Left ventricle myocardium inferior (tissue), 1 donor: ENCODE data around the gene ATP5PO. TPM values are rescaled to one million over a fixed set of nuclear protein-coding genes. Genes with fewer than 3 reads are reported as not detected.

ENCODE experiments used
- DNase-seq: peaks from one replicate; pipeline ENCODE4 v3.0.0-alpha.2; 2020
- H3K27ac ChIP-seq: fragments of 200-600 bp; replicated peaks from 2 replicates; pipeline ENCODE4 v1.8.0; 2021
- H3K27me3 ChIP-seq: fragments of 200-600 bp; 2 replicates; pipeline ENCODE4 v1.8.0; 2021; ENCODE audit warnings: low read depth
- H3K36me3 ChIP-seq: fragments of 200-600 bp; 2 replicates; pipeline ENCODE4 v1.8.0; 2021
- H3K4me1 ChIP-seq: fragments of 200-600 bp; 2 replicates; pipeline ENCODE4 v1.8.0; 2021
- H3K4me3 ChIP-seq: fragments of 200-600 bp; 2 replicates; pipeline ENCODE4 v1.8.0; 2021; ENCODE audit warnings: mild to moderate bottlenecking, moderate library complexity
- H3K9me3 ChIP-seq: fragments of 200-600 bp; replicated peaks from 2 replicates; pipeline ENCODE4 v1.8.0; 2021
- intact Hi-C: fragments of 100-400 bp; cut with micrococcal nuclease; formaldehyde crosslinking; loops from one replicate; pipeline ENCODE4 v1.11.0; 2022
- total RNA-seq: library from RNA; stranded (reverse); fragmentation: NEBNext Ultra II Directional; extraction: Animal tissue kit (Norgen Biotek cat#: 25700); gene quantifications from one replicate; pipeline ENCODE4 v1.2.1, GENCODE V29; 2021
- TF ChIP-seq, protein P1 (sequence below): fragments of 200-600 bp; IDR thresholded peaks from 2 replicates; pipeline ENCODE4 v1.8.0; 2021; ENCODE audit warnings: antibody characterized with exemption, mild to moderate bottlenecking, borderline replicate concordance
- donor health status: DM: no; HTN: yes; CAD: no; lungs with severe emphysema.

ATP5PO gene
- total RNA-seq, 1 donor from 2014 or later = 780 TPM

DNA sequence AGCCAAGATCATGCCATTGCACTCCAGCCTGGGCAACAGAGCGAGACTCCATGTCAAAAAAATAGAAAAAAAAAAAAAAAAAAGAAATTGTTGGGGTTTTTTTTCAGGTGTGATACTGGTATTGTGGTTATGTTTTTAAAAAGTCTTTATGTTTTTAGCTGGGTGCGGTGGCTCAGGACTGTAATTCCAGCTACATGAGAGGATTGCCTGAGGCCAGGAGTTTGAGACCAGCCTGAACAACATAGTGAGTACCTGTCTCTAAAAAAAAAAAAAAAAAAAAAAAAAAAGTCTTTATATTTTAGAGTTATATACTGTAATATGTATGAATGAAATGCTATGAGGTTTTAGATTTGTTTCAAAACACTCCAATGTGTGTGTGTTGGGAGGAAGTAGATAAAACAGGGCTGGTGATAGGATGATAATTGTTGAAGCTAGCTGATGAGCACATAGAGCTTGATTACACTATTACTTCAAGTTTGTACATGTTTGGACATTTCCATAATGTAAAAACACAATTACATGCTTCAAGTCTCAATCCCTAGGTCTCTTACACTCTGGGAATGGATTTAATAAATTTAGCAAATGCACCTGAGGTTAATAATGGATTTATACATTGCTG lies 30.2 kb upstream of the ATP5PO start:
- Histone ChIP-seq H3K27ac (no peak overlapping the region), H3K9me3 (peaks cover 8% of the 10 kb centered on the region), H3K4me3 (no peak overlapping the region), H3K27me3 (no peaks in the 10 kb centered on the region), H3K4me1 (peaks cover 16% of the 10 kb centered on the region), H3K36me3 (no peaks in the 10 kb centered on the region)
- TF ChIP-seq, protein P1, sequence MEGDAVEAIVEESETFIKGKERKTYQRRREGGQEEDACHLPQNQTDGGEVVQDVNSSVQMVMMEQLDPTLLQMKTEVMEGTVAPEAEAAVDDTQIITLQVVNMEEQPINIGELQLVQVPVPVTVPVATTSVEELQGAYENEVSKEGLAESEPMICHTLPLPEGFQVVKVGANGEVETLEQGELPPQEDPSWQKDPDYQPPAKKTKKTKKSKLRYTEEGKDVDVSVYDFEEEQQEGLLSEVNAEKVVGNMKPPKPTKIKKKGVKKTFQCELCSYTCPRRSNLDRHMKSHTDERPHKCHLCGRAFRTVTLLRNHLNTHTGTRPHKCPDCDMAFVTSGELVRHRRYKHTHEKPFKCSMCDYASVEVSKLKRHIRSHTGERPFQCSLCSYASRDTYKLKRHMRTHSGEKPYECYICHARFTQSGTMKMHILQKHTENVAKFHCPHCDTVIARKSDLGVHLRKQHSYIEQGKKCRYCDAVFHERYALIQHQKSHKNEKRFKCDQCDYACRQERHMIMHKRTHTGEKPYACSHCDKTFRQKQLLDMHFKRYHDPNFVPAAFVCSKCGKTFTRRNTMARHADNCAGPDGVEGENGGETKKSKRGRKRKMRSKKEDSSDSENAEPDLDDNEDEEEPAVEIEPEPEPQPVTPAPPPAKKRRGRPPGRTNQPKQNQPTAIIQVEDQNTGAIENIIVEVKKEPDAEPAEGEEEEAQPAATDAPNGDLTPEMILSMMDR = no peak
- intact Hi-C loops = no loop called here
- no peak for DNase-seq

GRCh38 chr21:33944185-33944763 lies 28.7 kb upstream of the ATP5PO start:
- Histone ChIP-seq H3K27ac (no peak overlapping the region), H3K36me3 (no peaks in the 10 kb centered on the region), H3K4me1 (peaks cover 16% of the 10 kb centered on the region), H3K27me3 (no peaks in the 10 kb centered on the region), H3K4me3 (no peak overlapping the region), H3K9me3 (peaks cover 8% of the 10 kb centered on the region)
- DNase-seq = no peak
- intact Hi-C loops = no loop called here
- TF ChIP-seq, protein P1 = no peak

GRCh38 chr21:33943293-33943692 lies 27.7 kb upstream of the ATP5PO start:
- Histone ChIP-seq H3K36me3 (no peaks in the 10 kb centered on the region), H3K4me3 (no peak overlapping the region), H3K4me1 (peaks cover 11% of the 10 kb centered on the region), H3K27me3 (no peaks in the 10 kb centered on the region), H3K9me3 (peaks cover 8% of the 10 kb centered on the region), H3K27ac (no peak overlapping the region)
- DNase-seq = no peak
- TF ChIP-seq, protein P1 = no peak
- intact Hi-C loops = no loop called here

- H3K9me3 ChIP-seq = peaks cover 8% of the 10 kb centered on the region
- H3K4me3 ChIP-seq = no peak overlapping the region
- H3K36me3 ChIP-seq = no peaks in the 10 kb centered on the region
- no peak overlapping the region for H3K27ac ChIP-seq
- TF ChIP-seq, protein P1 = no peak
- DNase-seq = no peak
- intact Hi-C loops = no loop called here
- H3K4me1 ChIP-seq = peaks cover 2% of the 10 kb centered on the region
- H3K27me3 ChIP-seq = no peaks in the 10 kb centered on the region
Measured at GRCh38 chr21:33942426-33942825, 26.8 kb upstream of the ATP5PO start.

GRCh38 chr21:33940881-33941245 lies 25.3 kb upstream of the ATP5PO start:
- TF ChIP-seq, protein P1 = no peak
- intact Hi-C loops = no loop called here
- no peak overlapping the region for H3K27ac ChIP-seq
- peaks cover 8% of the 10 kb centered on the region for H3K9me3 ChIP-seq
- H3K36me3 ChIP-seq = no peaks in the 10 kb centered on the region
- H3K4me1 ChIP-seq = peaks cover 5% of the 10 kb centered on the region
- DNase-seq = no peak
- no peak overlapping the region for H3K4me3 ChIP-seq
- H3K27me3 ChIP-seq = no peaks in the 10 kb centered on the region
